Neuronal stem cell (in vitro differentiated cells): ENCODE measurements around the gene TMEM37.

ENCODE experiments used
- DNase-seq: peaks from one replicate; pipeline ENCODE4 v3.0.0-alpha.2; 2013; ENCODE audit warnings: low spot score
- H2AFZ ChIP-seq: one replicate; pipeline ENCODE4 v1.6.1; 2013; ENCODE audit warnings: mild to moderate bottlenecking, low read length, inconsistent platforms
- H2AK5ac ChIP-seq: 2 replicates; pipeline ENCODE4 v1.6.1; 2013; ENCODE audit warnings: low read depth, mild to moderate bottlenecking, inconsistent platforms, low read length, moderate library complexity, mixed read lengths
- H2BK120ac ChIP-seq: 2 replicates; pipeline ENCODE4 v1.6.1; 2013; ENCODE audit warnings: low read depth, mild to moderate bottlenecking, inconsistent platforms, low read length, moderate library complexity, mixed read lengths
- H2BK12ac ChIP-seq: one replicate; pipeline ENCODE4 v1.6.1; 2013; ENCODE audit warnings: low read length, inconsistent platforms
- H2BK15ac ChIP-seq: 2 replicates; pipeline ENCODE4 v1.6.1; 2013; ENCODE audit warnings: mild to moderate bottlenecking, low read length, inconsistent platforms, mixed read lengths
- H2BK5ac ChIP-seq: one replicate; pipeline ENCODE4 v1.6.1; 2013; ENCODE audit warnings: inconsistent platforms, mild to moderate bottlenecking, low read length, moderate library complexity
- H3K14ac ChIP-seq: one replicate; pipeline ENCODE4 v1.6.1; 2013; ENCODE audit warnings: low read length, inconsistent platforms
- H3K18ac ChIP-seq: 2 replicates; pipeline ENCODE4 v1.6.1; 2013; ENCODE audit warnings: low read length, inconsistent platforms
- H3K23ac ChIP-seq: 2 replicates; pipeline ENCODE4 v1.6.1; 2013; ENCODE audit warnings: low read depth, mild to moderate bottlenecking, mixed read lengths, low read length, inconsistent platforms; ENCODE audit not compliant: poor library complexity
- H3K27ac ChIP-seq: replicated peaks from 3 replicates; pipeline ENCODE4 v1.5.1; 2013; ENCODE audit warnings: low read length, inconsistent platforms
- H3K27me3 ChIP-seq, 3 experiments: 2 replicates each; pipeline ENCODE4 v1.6.1; 2013; ENCODE audit warnings: low read length in 3 of 3, mild to moderate bottlenecking in 2 of 3, inconsistent platforms in 1 of 3, low read depth in 1 of 3, mixed read lengths in 1 of 3, moderate library complexity in 1 of 3; ENCODE audit not compliant: control insufficient read depth in 3 of 3, insufficient read depth in 3 of 3
- H3K36me3 ChIP-seq, 2 donors: replicated peaks in 1 of 2; 2 replicates each; pipeline ENCODE4 v1.6.1; 2013; ENCODE audit warnings: low read length in 2 of 2; ENCODE audit not compliant: control insufficient read depth in 2 of 2, insufficient read depth in 2 of 2
- H3K4ac ChIP-seq: 2 replicates; pipeline ENCODE4 v1.6.1; 2013; ENCODE audit warnings: inconsistent platforms, mild to moderate bottlenecking, low read length, moderate library complexity
- H3K4me1 ChIP-seq, 2 donors: 1 replicate in 1 of 2; 2 replicates in 1 of 2; pipeline ENCODE4 v1.6.1; 2013; ENCODE audit warnings: low read length in 2 of 2, low read depth in 1 of 2; ENCODE audit not compliant: control insufficient read depth in 2 of 2, insufficient read depth in 1 of 2
- H3K4me2 ChIP-seq: one replicate; pipeline ENCODE4 v1.6.1; 2013; ENCODE audit warnings: mild to moderate bottlenecking, low read length, inconsistent platforms; ENCODE audit not compliant: insufficient read depth, poor library complexity, severe bottlenecking
- H3K4me3 ChIP-seq, 2 donors: 2 replicates each; pipeline ENCODE4 v1.5.1; 2013; ENCODE audit warnings: low read length in 2 of 2, mild to moderate bottlenecking in 2 of 2, inconsistent platforms in 1 of 2, moderate library complexity in 1 of 2
- H3K79me1 ChIP-seq: one replicate; pipeline ENCODE4 v1.6.1; 2013; ENCODE audit warnings: low read depth, mild to moderate bottlenecking, inconsistent platforms, low read length, moderate library complexity
- H3K9ac ChIP-seq: one replicate; pipeline ENCODE4 v1.6.1; 2013; ENCODE audit warnings: mild to moderate bottlenecking, low read depth, low read length, inconsistent platforms; ENCODE audit not compliant: poor library complexity
- H3K9me3 ChIP-seq, 2 donors: replicated peaks in 1 of 2; 2 replicates each; pipeline versions ENCODE3 to v1.6.1; 2013; ENCODE audit warnings: low read length in 2 of 2, mild to moderate bottlenecking in 2 of 2, inconsistent platforms in 1 of 2, low read depth in 1 of 2, mixed read lengths in 1 of 2, moderate library complexity in 1 of 2; ENCODE audit not compliant: control insufficient read depth in 2 of 2, insufficient read depth in 1 of 2
- H4K8ac ChIP-seq: one replicate; pipeline ENCODE4 v1.6.1; 2013; ENCODE audit warnings: low read depth, mild to moderate bottlenecking, inconsistent platforms, low read length, moderate library complexity
- H4K91ac ChIP-seq: one replicate; pipeline ENCODE4 v1.6.1; 2013; ENCODE audit warnings: low read length, low read depth, mild to moderate bottlenecking, inconsistent platforms; ENCODE audit not compliant: poor library complexity
- WGBS, 2 donors: extraction: QIAGEN DNeasy Blood & Tissue Kit; methylation state at CpG; one replicate each; pipeline ENCODE4 v1.1.7; 2013; ENCODE audit warnings: missing lambda C conversion rate in 2 of 2, mixed read lengths in 1 of 2; ENCODE audit not compliant: insufficient read length in 2 of 2, insufficient replicate concordance in 1 of 2; ENCODE audit errors: extremely low coverage in 2 of 2; 5-methylcytosine and 5-hydroxymethylcytosine counted together

The TMEM37 gene

GRCh38 chr2:119419803-119420508 lies 11.7 kb upstream of the TMEM37 start:
- no peak overlapping the region for H3K27ac ChIP-seq
- no peak overlapping the region for H4K91ac ChIP-seq
- no peak overlapping the region for H3K4me3 ChIP-seq
- H3K9ac ChIP-seq: no peak overlapping the region
- no peak overlapping the region for H4K8ac ChIP-seq
- H2BK12ac ChIP-seq: no peak overlapping the region
- no peak overlapping the region for H2BK15ac ChIP-seq
- peaks cover 0 to 3% (median 0%) of the 10 kb centered on the region in 3 experiments for H3K27me3 ChIP-seq
- no CpG with 5 or more reads among the region's 1 CpG for WGBS, 2 donors
- H3K79me1 ChIP-seq: no peaks in the 10 kb centered on the region
- peaks cover 7 to 11% of the 10 kb centered on the region in 2 donors for H3K9me3 ChIP-seq
- H2BK5ac ChIP-seq: no peak overlapping the region
- no peak overlapping the region for H3K4me2 ChIP-seq
- H3K23ac ChIP-seq: no peak overlapping the region
- no peak overlapping the region for H2AK5ac ChIP-seq
- H3K4ac ChIP-seq: no peak overlapping the region
- no peak for DNase-seq
- no peak overlapping the region for H2AFZ ChIP-seq
- H3K36me3 ChIP-seq: no peaks in the 10 kb centered on the region
- no peak overlapping the region for H3K14ac ChIP-seq
- H2BK120ac ChIP-seq: no peak overlapping the region
- peaks cover 0 to 3% of the 10 kb centered on the region in 2 donors for H3K4me1 ChIP-seq
- H3K18ac ChIP-seq: no peak overlapping the region

- Histone ChIP-seq H3K27ac (no peak overlapping the region), H2BK12ac (no peak overlapping the region)
Observed at GRCh38 chr2:119421304-119421703, 10.3 kb upstream of the TMEM37 start.

GRCh38 chr2:119421741-119422140 lies 9.9 kb upstream of the TMEM37 start:
- H3K18ac ChIP-seq: no peak overlapping the region
- no peak overlapping the region for H3K23ac ChIP-seq
- no peak overlapping the region for H2BK120ac ChIP-seq
- H3K9me3 ChIP-seq: peaks cover 7 to 11% of the 10 kb centered on the region in 2 donors
- peaks cover 0 to 3% of the 10 kb centered on the region in 2 donors for H3K4me1 ChIP-seq
- no peak overlapping the region for H2AFZ ChIP-seq
- H3K9ac ChIP-seq: no peak overlapping the region
- H3K14ac ChIP-seq: no peak overlapping the region
- peaks cover 0 to 11% (median 0%) of the 10 kb centered on the region in 3 experiments for H3K27me3 ChIP-seq
- H2BK5ac ChIP-seq: no peak overlapping the region
- no peak overlapping the region for H3K4ac ChIP-seq
- H2BK15ac ChIP-seq: no peak overlapping the region
- no peak overlapping the region for H2AK5ac ChIP-seq
- no peak overlapping the region for H4K91ac ChIP-seq
- H3K4me3 ChIP-seq: no peak overlapping the region
- H2BK12ac ChIP-seq: no peak overlapping the region
- H4K8ac ChIP-seq: no peak overlapping the region
- H3K36me3 ChIP-seq: no peaks in the 10 kb centered on the region
- no peak for DNase-seq
- H3K79me1 ChIP-seq: no peaks in the 10 kb centered on the region
- H3K4me2 ChIP-seq: no peak overlapping the region
- H3K27ac ChIP-seq: no peak overlapping the region

More at GRCh38 chr2:119421304-119421703, 10.3 kb upstream of the TMEM37 start:
- H3K4me1 ChIP-seq: peaks cover 0 to 3% of the 10 kb centered on the region in 2 donors
- no peak overlapping the region for H3K9ac ChIP-seq
- H2BK15ac ChIP-seq: no peak overlapping the region
- DNase-seq: no peak
- no peak overlapping the region for H2AFZ ChIP-seq
- H3K4ac ChIP-seq: no peak overlapping the region
- no peaks in the 10 kb centered on the region for H3K79me1 ChIP-seq
- no peak overlapping the region for H3K23ac ChIP-seq
- H3K9me3 ChIP-seq: peaks cover 7 to 11% of the 10 kb centered on the region in 2 donors
- no peak overlapping the region for H3K14ac ChIP-seq
- H3K27me3 ChIP-seq: peaks cover 0 to 7% (median 0%) of the 10 kb centered on the region in 3 experiments
- H3K36me3 ChIP-seq: no peaks in the 10 kb centered on the region
- no peak overlapping the region for H4K8ac ChIP-seq
- no peak overlapping the region for H2AK5ac ChIP-seq
- no peak overlapping the region for H2BK120ac ChIP-seq
- no peak overlapping the region for H3K4me3 ChIP-seq
- H4K91ac ChIP-seq: no peak overlapping the region
- no peak overlapping the region for H3K18ac ChIP-seq
- WGBS, 2 donors: no CpG with 5 or more reads among the region's 1 CpG
- no peak overlapping the region for H3K4me2 ChIP-seq
- H2BK5ac ChIP-seq: no peak overlapping the region

GRCh38 chr2:119422360-119423107 lies 9.1 kb upstream of the TMEM37 start:
- Histone ChIP-seq H4K8ac (no peak overlapping the region), H4K91ac (no peak overlapping the region), H3K4me2 (no peak overlapping the region), H3K79me1 (no peaks in the 10 kb centered on the region), H2BK15ac (no peak overlapping the region), H2BK12ac (no peak overlapping the region), H3K36me3 (no peaks in the 10 kb centered on the region), H3K27me3 (peaks cover 0 to 19% (median 0%) of the 10 kb centered on the region in 3 experiments), H3K4me1 (peaks cover 0 to 3% of the 10 kb centered on the region in 2 donors), H3K23ac (no peak overlapping the region), H3K14ac (no peak overlapping the region), H2BK5ac (no peak overlapping the region), H3K4me3 (no peak overlapping the region), H3K9me3 (peaks cover 7 to 11% of the 10 kb centered on the region in 2 donors), H3K9ac (no peak overlapping the region), H3K27ac (no peak overlapping the region), H2BK120ac (no peak overlapping the region), H3K4ac (no peak overlapping the region), H2AFZ (no peak overlapping the region), H2AK5ac (no peak overlapping the region), H3K18ac (no peak overlapping the region)
- DNase-seq: no peak
- WGBS, 2 donors: no CpG with 5 or more reads among the region's 7 CpGs
